Cardiac fibroblast (primary cell): ENCODE measurements around the gene MAN2B2.

Experiments
- DNase-seq, 2 donors: peaks; one replicate each; pipeline versions ENCODE4 v3.0.0 to v3.0.0-alpha.2; 2010; ENCODE audit warnings: low read depth in 2 of 2
- H3K4me3 ChIP-seq, 2 donors: replicated peaks in 1 of 2; 1 replicate in 1 of 2; 2 replicates in 1 of 2; pipeline ENCODE4 v1.5.1; 2011; ENCODE audit warnings: low read depth in 2 of 2, low read length in 2 of 2, mild to moderate bottlenecking in 2 of 2, moderate library complexity in 1 of 2
- CTCF ChIP-seq: IDR thresholded peaks from one replicate; pipeline ENCODE4 v1.5.1; 2011; ENCODE audit warnings: low read depth, mild to moderate bottlenecking, low read length, inconsistent platforms

The MAN2B2 gene

GRCh38 chr4:6596948-6597347 lies 22.0 kb downstream of the MAN2B2 start:
- DNase-seq = no peak
- no peak overlapping the region for H3K4me3 ChIP-seq
- no peak for TF ChIP-seq CTCF

GRCh38 chr4:6598127-6598526 lies 23.1 kb downstream of the MAN2B2 start:
- TF ChIP-seq CTCF = no peak
- no peak for DNase-seq
- no peak overlapping the region for H3K4me3 ChIP-seq

GRCh38 chr4:6598641-6599040 lies 23.7 kb downstream of the MAN2B2 start:
- no peak for DNase-seq
- TF ChIP-seq CTCF = no peak
- H3K4me3 ChIP-seq = no peak overlapping the region

- TF ChIP-seq CTCF = no peak
- no peak overlapping the region for H3K4me3 ChIP-seq
- no peak for DNase-seq
These were observed 26.8 kb downstream of the MAN2B2 start for GRCh38 chr4:6601661-6602250.

- H3K4me3 ChIP-seq = no peak overlapping the region
- DNase-seq = no peak
- TF ChIP-seq CTCF = no peak
These were observed 27.3 kb downstream of the MAN2B2 start for GRCh38 chr4:6602289-6602688.

GRCh38 chr4:6603128-6603527 lies 28.1 kb downstream of the MAN2B2 start:
- DNase-seq = no peak
- no peak overlapping the region for H3K4me3 ChIP-seq
- TF ChIP-seq CTCF = no peak

GRCh38 chr4:6605114-6605513 lies 30.1 kb downstream of the MAN2B2 start:
- no peak for TF ChIP-seq CTCF
- no peak overlapping the region for H3K4me3 ChIP-seq
- no peak for DNase-seq
